NK-92 (cell line): ENCODE results near the gene SRPK1.
"Not testable (repeated sequence)": the region's sequence is repeated elsewhere in the genome, so short reads cannot be mapped to it uniquely, and the experiment has no call there.

ENCODE experiments used
- DNase-seq: peaks from one replicate; lab custom pipeline; 2025; ENCODE audit not compliant: unreplicated experiment; lab: John Stamatoyannopoulos, UW

SRPK1 gene

DNA sequence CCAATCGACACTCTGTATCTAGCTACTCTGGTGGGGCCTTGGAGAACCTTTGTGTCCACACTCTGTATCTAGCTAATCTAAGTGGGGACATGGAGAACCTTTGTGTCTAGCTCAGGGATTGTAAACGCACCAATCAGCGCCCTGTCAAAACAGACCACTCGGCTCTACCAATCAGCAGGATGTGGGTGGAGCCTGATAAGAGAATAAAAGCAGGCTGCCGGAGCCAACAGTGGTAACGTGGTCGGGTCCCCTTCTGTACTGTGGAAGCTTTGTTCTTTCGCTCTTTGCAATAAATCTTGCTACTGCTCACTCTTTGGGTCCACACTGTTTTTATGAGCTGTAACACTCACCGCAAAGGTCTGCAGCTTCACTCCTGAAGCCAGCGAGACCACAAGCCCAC lies 11.0 kb upstream of the SRPK1 start:
- DNase-seq, result not testable (repeated sequence)

DNA sequence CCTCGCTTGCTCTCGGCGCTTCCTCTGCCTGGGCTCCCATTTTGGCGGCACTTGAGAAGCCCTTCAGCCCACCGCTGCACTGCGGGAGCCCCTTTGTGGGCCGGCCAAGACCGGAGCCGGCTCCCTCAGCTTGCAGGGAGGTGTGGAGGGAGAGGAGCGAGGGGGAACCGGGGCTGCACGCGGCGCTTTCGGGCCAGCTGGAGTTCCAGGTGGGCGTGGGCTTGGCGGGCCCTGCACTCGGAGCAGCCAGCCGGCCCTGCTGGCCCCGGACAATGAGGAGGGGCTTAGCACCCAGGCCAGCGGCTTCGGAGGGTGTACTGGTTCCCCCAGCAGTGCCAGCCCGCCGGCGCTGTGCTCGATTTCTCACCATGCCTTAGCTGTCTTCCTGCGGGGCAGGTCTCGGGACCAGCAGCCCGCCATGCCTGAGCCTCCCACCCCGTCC lies 10.2 kb upstream of the SRPK1 start:
- no peak for DNase-seq

GRCh38 chr6:35929601-35930000 lies 8.7 kb upstream of the SRPK1 start:
- no peak for DNase-seq

GRCh38 chr6:35926509-35927215 lies 5.8 kb upstream of the SRPK1 start:
- no peak for DNase-seq

DNA sequence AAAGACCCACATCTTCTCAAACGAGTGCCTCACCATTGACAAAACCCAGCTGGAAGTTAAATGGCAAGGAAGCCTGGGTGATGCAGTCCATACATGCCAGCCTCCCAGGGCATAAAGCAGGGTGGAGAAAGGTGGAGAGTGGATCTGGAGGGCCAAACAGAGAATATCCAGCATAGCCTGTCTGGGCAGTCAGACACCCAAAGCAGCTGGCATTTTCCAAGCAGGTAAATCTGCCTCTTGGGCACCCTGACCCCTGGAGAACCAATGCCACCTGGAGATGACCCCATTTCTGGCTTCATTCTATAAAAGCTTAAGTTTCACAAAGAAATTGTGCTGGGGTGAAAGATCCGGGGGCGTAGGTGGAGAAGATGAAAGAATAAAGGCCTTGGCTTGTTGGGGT lies 5.1 kb upstream of the SRPK1 start:
- DNase-seq, result no peak

DNA sequence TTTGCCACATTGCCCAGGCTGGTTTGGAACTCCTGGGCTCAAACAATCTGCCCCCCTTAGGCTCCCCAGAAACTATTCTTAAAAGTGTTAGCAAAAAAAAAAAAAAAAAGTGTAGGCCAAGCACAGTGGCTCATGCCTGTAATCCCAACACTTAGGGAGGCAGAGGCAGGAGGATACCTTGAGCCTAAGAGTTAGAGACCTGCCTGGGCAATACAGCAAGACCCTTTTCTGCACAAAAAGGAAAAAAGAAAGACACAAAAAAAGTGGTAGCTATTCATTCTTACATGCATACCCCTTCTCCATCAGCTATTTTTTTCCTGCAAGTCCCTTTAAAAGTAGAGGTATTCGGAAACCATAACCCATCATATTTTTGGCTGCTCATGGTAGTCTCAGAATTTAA lies 3.2 kb upstream of the SRPK1 start:
- no peak for DNase-seq

GRCh38 chr6:35922139-35922554 lies 1.2 kb upstream of the SRPK1 start:
- no peak for DNase-seq

DNA sequence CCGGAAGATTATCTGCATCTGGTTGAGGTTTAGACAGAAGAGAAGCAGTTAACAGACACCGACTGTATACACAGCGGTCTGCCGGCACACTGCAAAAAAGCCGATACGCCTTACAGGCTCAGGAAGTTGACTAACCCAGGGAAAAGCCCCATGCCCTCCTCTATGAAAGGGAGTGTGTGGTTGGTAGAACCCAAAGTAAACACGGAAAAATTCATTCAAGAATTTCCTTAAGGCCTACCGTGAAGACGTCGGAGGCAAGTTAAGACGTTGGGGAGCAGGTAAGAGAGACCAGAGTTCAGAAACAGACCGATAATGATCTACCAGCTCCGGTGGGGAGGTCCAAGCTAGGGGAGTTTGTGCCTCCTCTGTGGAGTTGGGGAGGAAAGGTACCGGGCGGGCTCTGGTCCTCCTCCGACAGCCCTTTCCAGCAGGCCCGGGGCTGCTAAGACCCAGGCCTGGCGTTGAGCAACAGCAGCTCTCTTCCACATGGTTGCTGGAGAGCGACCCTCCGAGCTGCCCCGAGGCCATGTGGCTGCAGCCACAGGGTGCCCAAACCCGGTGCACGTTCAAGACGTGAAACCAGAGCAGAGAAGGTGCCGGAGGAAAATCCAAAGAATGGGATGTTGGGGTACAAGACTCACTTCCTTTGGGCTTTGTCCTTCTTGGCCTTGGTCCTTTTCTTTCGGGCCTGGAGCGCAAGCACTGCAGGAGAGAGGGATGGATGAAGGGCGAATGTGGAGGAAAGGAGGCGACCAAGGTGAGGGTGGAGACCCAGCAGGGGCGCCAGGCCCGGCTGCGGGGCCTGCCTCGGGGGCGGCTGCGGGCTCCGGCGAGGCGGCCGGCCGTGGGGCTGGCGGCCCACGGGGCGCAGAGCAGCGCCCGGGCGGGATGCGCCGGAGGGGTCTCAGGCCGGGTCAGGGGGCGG lies 809 bp downstream of the SRPK1 start:
- DNase-seq, result no peak

GRCh38 chr6:35919085-35919826 lies 1.6 kb downstream of the SRPK1 start:
- DNase-seq, result no peak

GRCh38 chr6:35916893-35917292 lies 4.0 kb downstream of the SRPK1 start:
- DNase-seq, result not testable (repeated sequence)

DNA sequence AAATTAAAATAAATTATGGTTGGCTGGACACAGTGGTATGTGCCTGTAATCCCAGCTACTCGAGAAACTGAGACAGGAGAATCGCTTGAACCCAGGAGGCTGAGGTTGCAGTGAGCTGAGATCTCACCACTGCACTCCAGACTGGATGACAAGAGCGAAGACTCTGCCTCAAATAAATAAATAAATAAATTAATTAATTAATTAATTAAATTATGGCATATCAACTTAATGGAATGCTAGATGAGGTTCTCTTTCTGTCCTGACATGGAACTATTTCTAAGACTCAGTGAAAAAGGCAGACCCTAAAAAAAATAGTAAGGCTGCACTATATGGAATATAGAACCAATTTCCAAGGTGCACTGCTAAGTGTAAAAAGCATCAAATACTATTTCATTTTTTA lies 4.8 kb downstream of the SRPK1 start:
- DNase-seq, result no peak

GRCh38 chr6:35914536-35914935 lies 6.4 kb downstream of the SRPK1 start:
- no peak for DNase-seq

GRCh38 chr6:35911871-35912653 lies 8.8 kb downstream of the SRPK1 start:
- no peak for DNase-seq

DNA sequence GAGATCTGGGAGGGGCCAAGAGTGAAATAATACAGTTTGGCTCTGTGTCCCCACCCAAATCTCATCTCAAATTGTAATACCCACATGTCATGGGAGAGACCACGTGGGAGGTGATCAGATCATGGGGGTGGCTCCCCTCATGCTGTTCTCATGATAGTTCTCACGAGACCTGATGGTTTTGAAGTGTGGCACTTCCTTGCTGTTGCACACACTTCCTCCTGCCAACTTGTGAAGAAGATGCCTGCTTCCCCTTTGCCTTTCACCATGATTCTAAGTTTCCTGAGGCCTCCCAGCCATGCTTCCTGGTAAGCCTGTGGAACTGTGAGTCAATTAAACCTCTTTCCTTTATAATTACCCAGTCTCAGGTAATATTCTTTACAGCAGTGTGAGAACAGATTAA lies 11.3 kb downstream of the SRPK1 start:
- DNase-seq, result not testable (repeated sequence)

DNA sequence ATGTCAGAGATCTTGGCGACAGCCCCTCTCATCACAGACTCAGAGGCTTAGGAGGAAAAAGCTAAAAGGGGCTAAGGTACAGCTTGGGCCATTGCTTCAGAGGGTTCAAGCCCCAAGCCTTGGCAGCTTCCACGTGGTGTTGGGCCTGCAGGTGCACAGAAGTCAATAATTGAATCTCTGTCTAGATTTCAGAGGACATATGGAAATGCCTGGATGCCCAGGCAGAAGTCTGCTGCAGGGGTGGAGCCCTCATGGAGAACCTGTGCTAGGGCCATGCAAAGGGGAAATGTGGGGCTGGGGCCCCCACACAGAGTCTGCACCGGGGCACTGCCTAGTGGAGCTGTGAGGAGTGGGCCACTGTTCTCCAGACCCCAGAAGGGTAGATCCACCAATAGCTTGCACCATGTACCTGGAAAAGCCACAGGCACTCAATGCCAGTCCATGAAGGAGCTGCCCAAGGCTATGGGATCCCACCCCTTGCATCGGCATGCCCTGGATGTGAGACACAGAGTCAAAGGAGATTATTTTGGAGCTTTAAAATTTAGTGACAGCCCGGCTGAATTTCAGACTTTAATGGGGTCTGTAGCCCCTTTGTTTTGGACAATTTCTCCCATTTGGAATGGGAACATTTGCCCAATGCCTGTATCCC lies 12.0 kb downstream of the SRPK1 start:
- not testable (repeated sequence) for DNase-seq

DNA sequence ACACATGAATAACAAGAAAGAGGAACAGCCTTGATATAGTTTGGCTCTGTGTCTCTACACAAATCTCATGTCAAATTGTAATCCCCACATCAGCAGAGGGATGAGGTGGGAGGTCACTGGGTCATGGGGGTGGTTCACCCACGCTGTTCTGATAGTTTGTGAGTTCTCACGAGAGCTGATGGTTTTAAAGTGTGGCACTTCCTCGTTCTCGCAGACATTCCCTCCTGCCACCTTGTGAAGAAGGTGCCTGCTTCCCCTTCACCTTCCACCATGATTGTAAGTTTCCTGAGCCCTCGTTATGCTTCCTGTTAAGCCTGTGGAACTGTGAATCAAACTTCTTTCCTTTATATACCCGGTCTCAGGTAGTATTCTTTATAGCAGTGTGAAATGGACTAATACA lies 13.1 kb downstream of the SRPK1 start:
- no peak for DNase-seq

GRCh38 chr6:35906499-35906846 lies 14.4 kb downstream of the SRPK1 start:
- DNase-seq, result no peak

- no peak for DNase-seq
Observed at GRCh38 chr6:35905841-35906498, 14.9 kb downstream of the SRPK1 start.

- no peak for DNase-seq
Observed at GRCh38 chr6:35905141-35905785, 15.6 kb downstream of the SRPK1 start.
